Progenitor cell of endocrine pancreas (in vitro differentiated cells): ENCODE results near the gene VARS2. TPM values are rescaled to one million over a fixed set of nuclear protein-coding genes. Genes with fewer than 3 reads are reported as not detected.
"Not testable (repeated sequence)": the region's sequence is repeated elsewhere in the genome, so short reads cannot be mapped to it uniquely, and the experiment has no call there.

Experiments used
- DNase-seq: peaks from one replicate; pipeline ENCODE4 v3.0.0; 2021; ENCODE audit warnings: low spot score; ENCODE audit not compliant: unreplicated experiment
- H3K27ac Mint-ChIP-seq: 2 replicates; pipeline ENCODE4 v1.8.0; 2021; ENCODE audit warnings: mild to moderate bottlenecking, moderate library complexity, mixed read lengths
- H3K27me3 Mint-ChIP-seq: 2 replicates; pipeline ENCODE4 v1.8.0; 2021; ENCODE audit warnings: mixed read lengths
- H3K36me3 Mint-ChIP-seq: 2 replicates; pipeline ENCODE4 v1.8.0; 2022; ENCODE audit warnings: mixed read lengths; ENCODE audit not compliant: insufficient read depth
- H3K4me1 Mint-ChIP-seq: 2 replicates; pipeline ENCODE4 v1.8.0; 2021; ENCODE audit warnings: low read depth, mixed read lengths
- H3K4me3 Mint-ChIP-seq: 2 replicates; pipeline ENCODE4 v1.8.0; 2021; ENCODE audit warnings: low read depth, mild to moderate bottlenecking, moderate library complexity, mixed read lengths
- H3K9me3 Mint-ChIP-seq: 2 replicates; pipeline ENCODE4 v1.8.0; 2021; ENCODE audit warnings: low read depth, mixed read lengths
- long read RNA-seq: library from polyadenylated mRNA; unstranded; transcript quantifications from one replicate; pipeline ENCODE4 v2.0.0, GENCODE V29; 2020
- total RNA-seq: library from RNA; stranded (reverse); gene quantifications from 2 replicates; pipeline ENCODE4 v1.2.1, GENCODE V29; 2021
- TF ChIP-seq, protein P1 (sequence below): fragments of 200-600 bp; sonication (generic); IDR thresholded peaks from one replicate; pipeline ENCODE4 v1.5.0; 2021; ENCODE audit warnings: antibody characterized with exemption, mild to moderate bottlenecking; ENCODE audit not compliant: unreplicated experiment

The VARS2 gene
- 56.3 and 58.0 TPM in 2 replicates for total RNA-seq
- long read RNA-seq, result 0 reads

- peak within 1 kb of the TSS; percentile 83 for H3K4me3 Mint-ChIP-seq
- H3K27me3 Mint-ChIP-seq, result no peaks in the 10 kb centered on the region
- peak; percentile 91 for DNase-seq
- no peaks in the 10 kb centered on the region for H3K9me3 Mint-ChIP-seq
- peaks cover 27% of the 10 kb centered on the region for H3K36me3 Mint-ChIP-seq
- peak within 1 kb of the TSS; percentile 88 for H3K27ac Mint-ChIP-seq
- H3K4me1 Mint-ChIP-seq, result peaks cover 12% of the 10 kb centered on the region
- TF ChIP-seq, protein P1, sequence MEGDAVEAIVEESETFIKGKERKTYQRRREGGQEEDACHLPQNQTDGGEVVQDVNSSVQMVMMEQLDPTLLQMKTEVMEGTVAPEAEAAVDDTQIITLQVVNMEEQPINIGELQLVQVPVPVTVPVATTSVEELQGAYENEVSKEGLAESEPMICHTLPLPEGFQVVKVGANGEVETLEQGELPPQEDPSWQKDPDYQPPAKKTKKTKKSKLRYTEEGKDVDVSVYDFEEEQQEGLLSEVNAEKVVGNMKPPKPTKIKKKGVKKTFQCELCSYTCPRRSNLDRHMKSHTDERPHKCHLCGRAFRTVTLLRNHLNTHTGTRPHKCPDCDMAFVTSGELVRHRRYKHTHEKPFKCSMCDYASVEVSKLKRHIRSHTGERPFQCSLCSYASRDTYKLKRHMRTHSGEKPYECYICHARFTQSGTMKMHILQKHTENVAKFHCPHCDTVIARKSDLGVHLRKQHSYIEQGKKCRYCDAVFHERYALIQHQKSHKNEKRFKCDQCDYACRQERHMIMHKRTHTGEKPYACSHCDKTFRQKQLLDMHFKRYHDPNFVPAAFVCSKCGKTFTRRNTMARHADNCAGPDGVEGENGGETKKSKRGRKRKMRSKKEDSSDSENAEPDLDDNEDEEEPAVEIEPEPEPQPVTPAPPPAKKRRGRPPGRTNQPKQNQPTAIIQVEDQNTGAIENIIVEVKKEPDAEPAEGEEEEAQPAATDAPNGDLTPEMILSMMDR, result peak; percentile 39
These were observed at the start of gene VARS2 for GRCh38 chr6:30914076-30914853. Gene VARS2, plus strand, starts transcription at chr6:30914238. Its CDS starts 599 bp downstream, at chr6:30914837.

DNA sequence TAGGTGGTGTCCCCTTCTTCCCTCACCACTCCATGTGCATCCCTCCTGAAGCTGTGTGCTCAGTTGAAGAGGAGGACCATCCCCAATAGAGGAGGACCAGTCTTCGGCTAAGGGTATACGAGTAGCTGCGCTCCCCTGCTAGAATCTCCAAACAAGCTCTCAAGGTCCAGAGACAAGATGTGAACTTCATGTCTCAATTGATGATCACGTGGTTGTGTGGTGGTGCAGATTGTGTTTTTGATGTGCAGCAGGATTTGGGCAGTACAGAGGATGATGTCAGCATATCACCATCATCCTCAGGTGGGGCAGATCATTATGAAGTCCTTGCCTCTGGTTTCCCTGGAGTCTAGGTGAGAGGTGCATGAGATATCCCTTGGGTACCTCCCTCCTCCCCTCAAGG is 49.7 kb upstream of the VARS2 start:
- no peaks in the 10 kb centered on the region for H3K27me3 Mint-ChIP-seq
- peaks cover 9% of the 10 kb centered on the region for H3K9me3 Mint-ChIP-seq
- peaks cover 5% of the 10 kb centered on the region for H3K4me1 Mint-ChIP-seq
- no peak for DNase-seq
- TF ChIP-seq, protein P1, result no peak
- no peak overlapping the region for H3K27ac Mint-ChIP-seq
- no peak overlapping the region for H3K4me3 Mint-ChIP-seq
- H3K36me3 Mint-ChIP-seq, result peaks cover 1% of the 10 kb centered on the region

- H3K9me3 Mint-ChIP-seq, result peaks cover 31% of the 10 kb centered on the region
- not testable (repeated sequence) for DNase-seq
These were observed 44.7 kb upstream of the VARS2 start for GRCh38 chr6:30869241-30869749.

DNA sequence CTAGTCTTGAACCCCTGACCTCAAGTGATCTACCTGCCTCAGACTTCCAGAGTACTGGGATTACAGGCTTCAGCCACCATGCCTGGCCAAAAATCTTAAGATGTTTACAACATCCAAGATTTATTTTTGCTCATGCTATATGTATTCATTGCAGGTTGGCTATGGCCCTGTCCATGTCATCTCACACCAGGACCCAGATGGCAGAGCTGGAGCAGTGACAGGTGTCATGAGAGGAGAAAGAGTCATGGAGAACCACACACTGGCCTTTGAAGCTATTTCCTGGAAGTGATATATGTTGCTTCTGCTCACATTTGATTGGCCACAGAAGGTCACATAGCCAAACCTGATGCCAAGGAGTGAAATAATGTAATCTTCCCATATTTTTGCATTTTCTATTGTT is 43.5 kb upstream of the VARS2 start:
- Mint-ChIP-seq H3K36me3 (peaks cover 7% of the 10 kb centered on the region), H3K27me3 (no peaks in the 10 kb centered on the region), H3K4me3 (no peak overlapping the region), H3K27ac (peak overlapping the region; percentile 37), H3K4me1 (no peaks in the 10 kb centered on the region), H3K9me3 (peaks cover 31% of the 10 kb centered on the region)
- TF ChIP-seq, protein P1, result no peak
- DNase-seq, result no peak

More at GRCh38 chr6:30869241-30869749, 44.7 kb upstream of the VARS2 start:
- not testable (repeated sequence) for H3K27me3 Mint-ChIP-seq, H3K36me3 Mint-ChIP-seq, H3K4me1 Mint-ChIP-seq, H3K4me3 Mint-ChIP-seq, H3K27ac Mint-ChIP-seq

- Mint-ChIP-seq H3K27ac (no peak overlapping the region), H3K36me3 (peaks cover 7% of the 10 kb centered on the region), H3K27me3 (no peaks in the 10 kb centered on the region), H3K4me3 (no peak overlapping the region), H3K4me1 (no peaks in the 10 kb centered on the region), H3K9me3 (peaks cover 31% of the 10 kb centered on the region)
- no peak for DNase-seq
- TF ChIP-seq, protein P1, result no peak
These were observed 42.4 kb upstream of the VARS2 start for GRCh38 chr6:30871592-30872183.
